RWPE2 (cell line): ENCODE results near the gene SYNPR.

Experiments
- ATAC-seq: fragments of 200-7000 bp; cut with Tn5 transposase; 3 replicates; pipeline ENCODE4 v1.9.1; 2021; ENCODE audit warnings: low read depth
- DNase-seq: peaks from one replicate; pipeline ENCODE4 v3.0.0-alpha.2; 2020; ENCODE audit warnings: low spot score
- H3K27ac ChIP-seq: fragments of 450-650 bp; 2 replicates; pipeline ENCODE4 v1.5.1; 2017; ENCODE audit warnings: mild to moderate bottlenecking; ENCODE audit not compliant: poor library complexity, severe bottlenecking
- H3K27me3 ChIP-seq: fragments of 250-450 bp; sonication (Bioruptor Pico); 2 replicates; pipeline ENCODE4 v1.5.1; 2021; ENCODE audit warnings: mild to moderate bottlenecking, moderate library complexity; ENCODE audit not compliant: insufficient read depth, poor library complexity, severe bottlenecking
- H3K36me3 ChIP-seq: fragments of 250-450 bp; sonication (Bioruptor Pico); 2 replicates; pipeline ENCODE4 v1.5.1; 2020; ENCODE audit warnings: low read depth, mild to moderate bottlenecking, moderate library complexity
- H3K4me1 ChIP-seq: fragments of 250-450 bp; sonication (Bioruptor Pico); 2 replicates; pipeline ENCODE4 v1.5.1; 2021; ENCODE audit warnings: mild to moderate bottlenecking, moderate library complexity; ENCODE audit not compliant: insufficient read depth, poor library complexity, severe bottlenecking
- H3K4me3 ChIP-seq: fragments of 250-450 bp; sonication (Bioruptor Pico); 2 replicates; pipeline ENCODE4 v1.5.1; 2021; ENCODE audit warnings: mild to moderate bottlenecking, moderate library complexity; ENCODE audit not compliant: severe bottlenecking
- H3K9me3 ChIP-seq: fragments of 250-450 bp; sonication (Bioruptor Pico); 2 replicates; pipeline ENCODE4 v1.5.1; 2021; ENCODE audit warnings: mild to moderate bottlenecking, moderate library complexity; ENCODE audit not compliant: severe bottlenecking
- TF ChIP-seq, protein P1 (sequence below): fragments of 450-650 bp; IDR thresholded peaks from one replicate; pipeline ENCODE4 v1.5.1; 2017; ENCODE audit warnings: mild to moderate bottlenecking, moderate library complexity; ENCODE audit not compliant: poor library complexity, severe bottlenecking

SYNPR gene

GRCh38 chr3:63370094-63370493 is 92.0 kb downstream of the SYNPR start:
- TF ChIP-seq, protein P1, sequence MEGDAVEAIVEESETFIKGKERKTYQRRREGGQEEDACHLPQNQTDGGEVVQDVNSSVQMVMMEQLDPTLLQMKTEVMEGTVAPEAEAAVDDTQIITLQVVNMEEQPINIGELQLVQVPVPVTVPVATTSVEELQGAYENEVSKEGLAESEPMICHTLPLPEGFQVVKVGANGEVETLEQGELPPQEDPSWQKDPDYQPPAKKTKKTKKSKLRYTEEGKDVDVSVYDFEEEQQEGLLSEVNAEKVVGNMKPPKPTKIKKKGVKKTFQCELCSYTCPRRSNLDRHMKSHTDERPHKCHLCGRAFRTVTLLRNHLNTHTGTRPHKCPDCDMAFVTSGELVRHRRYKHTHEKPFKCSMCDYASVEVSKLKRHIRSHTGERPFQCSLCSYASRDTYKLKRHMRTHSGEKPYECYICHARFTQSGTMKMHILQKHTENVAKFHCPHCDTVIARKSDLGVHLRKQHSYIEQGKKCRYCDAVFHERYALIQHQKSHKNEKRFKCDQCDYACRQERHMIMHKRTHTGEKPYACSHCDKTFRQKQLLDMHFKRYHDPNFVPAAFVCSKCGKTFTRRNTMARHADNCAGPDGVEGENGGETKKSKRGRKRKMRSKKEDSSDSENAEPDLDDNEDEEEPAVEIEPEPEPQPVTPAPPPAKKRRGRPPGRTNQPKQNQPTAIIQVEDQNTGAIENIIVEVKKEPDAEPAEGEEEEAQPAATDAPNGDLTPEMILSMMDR, result no peak
- DNase-seq (no peak), ATAC-seq (no peak)
- H3K4me1 ChIP-seq, result no peaks in the 10 kb centered on the region
- H3K9me3 ChIP-seq, result no peaks in the 10 kb centered on the region
- H3K4me3 ChIP-seq, result no peak overlapping the region
- H3K36me3 ChIP-seq, result no peaks in the 10 kb centered on the region
- H3K27ac ChIP-seq, result no peak overlapping the region
- H3K27me3 ChIP-seq, result peaks cover 8% of the 10 kb centered on the region

DNA sequence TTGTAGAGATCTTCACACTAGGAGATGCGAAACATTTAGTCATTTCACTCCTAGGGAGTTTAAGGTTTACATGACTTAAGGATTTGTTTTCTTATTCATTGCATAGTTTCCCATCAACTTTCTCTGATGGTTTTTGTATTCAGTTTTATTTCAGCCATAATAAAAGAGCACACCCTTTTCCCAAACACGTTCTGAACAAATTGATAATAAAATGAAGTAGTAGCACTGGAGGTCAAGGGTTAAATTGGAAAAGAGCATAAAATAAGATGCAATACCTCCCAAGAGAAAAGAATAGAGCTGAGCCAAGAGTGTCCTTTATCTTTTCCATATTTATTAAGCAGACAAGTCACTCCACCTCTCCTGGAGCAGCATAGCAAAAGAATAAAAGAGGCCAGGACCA is 104.9 kb downstream of the SYNPR start:
- no peaks in the 10 kb centered on the region for H3K4me1 ChIP-seq

GRCh38 chr3:63384382-63384781 is 106.3 kb downstream of the SYNPR start:
- no peaks in the 10 kb centered on the region for H3K4me1 ChIP-seq
- H3K4me3 ChIP-seq, result no peak overlapping the region
- peaks cover 10% of the 10 kb centered on the region for H3K27me3 ChIP-seq
- no peak for ATAC-seq
- no peak overlapping the region for H3K27ac ChIP-seq
- H3K9me3 ChIP-seq, result no peaks in the 10 kb centered on the region
- DNase-seq, result no peak
- TF ChIP-seq, protein P1, result no peak
- no peaks in the 10 kb centered on the region for H3K36me3 ChIP-seq

More for the DNA sequence above, 104.9 kb downstream of the SYNPR start:
- TF ChIP-seq, protein P1, result no peak
- Histone ChIP-seq H3K27ac (no peak overlapping the region), H3K9me3 (no peaks in the 10 kb centered on the region), H3K27me3 (peaks cover 10% of the 10 kb centered on the region), H3K4me3 (no peak overlapping the region), H3K36me3 (no peaks in the 10 kb centered on the region)
- ATAC-seq, result no peak
- no peak for DNase-seq

GRCh38 chr3:63385629-63386028 is 107.5 kb downstream of the SYNPR start:
- no peak overlapping the region for H3K4me3 ChIP-seq
- TF ChIP-seq, protein P1, result no peak
- ATAC-seq, result no peak
- H3K9me3 ChIP-seq, result no peaks in the 10 kb centered on the region
- H3K27me3 ChIP-seq, result peaks cover 10% of the 10 kb centered on the region
- no peak for DNase-seq
- H3K27ac ChIP-seq, result no peak overlapping the region
- no peaks in the 10 kb centered on the region for H3K4me1 ChIP-seq
- H3K36me3 ChIP-seq, result no peaks in the 10 kb centered on the region

- H3K4me3 ChIP-seq, result no peak overlapping the region
- DNase-seq, result no peak
Observed at GRCh38 chr3:63386568-63386967, 108.5 kb downstream of the SYNPR start.

More at GRCh38 chr3:63386568-63386967, 108.5 kb downstream of the SYNPR start:
- Histone ChIP-seq H3K27me3 (peaks cover 10% of the 10 kb centered on the region), H3K36me3 (no peaks in the 10 kb centered on the region), H3K4me1 (no peaks in the 10 kb centered on the region), H3K9me3 (no peaks in the 10 kb centered on the region), H3K27ac (no peak overlapping the region)
- ATAC-seq, result no peak
- TF ChIP-seq, protein P1, result no peak
